ENCODE data around the gene ZC3H15. TPM values are rescaled to one million over a fixed set of nuclear protein-coding genes. Genes with fewer than 3 reads are reported as not detected.
"Not testable (repeated sequence)": the region's sequence is repeated elsewhere in the genome, so short reads cannot be mapped to it uniquely, and the experiment has no call there.

ZC3H15 gene
- total and polyA plus RNA-seq, 4 donors = 63.6 to 103 (median 81.6) TPM

DNA sequence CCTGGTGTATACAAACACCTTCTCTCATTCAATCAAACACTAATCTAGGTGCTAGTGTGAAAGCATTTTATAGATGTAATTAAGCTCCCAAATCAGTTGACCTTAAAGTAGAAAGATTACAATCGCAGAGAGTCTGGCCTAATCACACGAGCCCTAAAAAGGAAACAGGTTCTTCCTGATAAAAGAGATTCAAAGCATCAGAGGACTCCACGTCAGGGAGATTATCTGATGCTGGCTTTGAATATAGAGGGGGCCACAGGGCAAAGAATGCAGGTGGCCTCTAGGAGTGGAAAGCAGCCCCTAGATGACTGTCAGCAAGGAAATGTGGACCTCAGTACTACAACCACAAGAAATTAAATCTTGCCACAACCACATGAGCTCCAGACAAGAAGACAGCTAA lies 28.2 kb upstream of the ZC3H15 start:
- Histone ChIP-seq H3K4me3 (ENCODE audit: low read depth, low read length) (no peak overlapping the region), H3K4me1 (ENCODE audit: control insufficient read depth, insufficient read depth, low read length) (no peaks in the 10 kb centered on the region), H3K27ac (ENCODE audit: low read depth, low read length) (no peak overlapping the region), H3K27me3 (ENCODE audit: control insufficient read depth, insufficient read depth, low read length) (no peaks in the 10 kb centered on the region), H3K9me3 (ENCODE audit: control insufficient read depth, insufficient read depth, low read length) (no peaks in the 10 kb centered on the region), H3K36me3 (ENCODE audit: control insufficient read depth, insufficient read depth, low read length) (no peaks in the 10 kb centered on the region)
- no peak for DNase-seq (ENCODE audit: low read depth in 4 of 6, low spot score in 6 of 6)
- WGBS (ENCODE audit: insufficient coverage) = no CpG with 5 or more reads among the region's 3 CpGs

DNA sequence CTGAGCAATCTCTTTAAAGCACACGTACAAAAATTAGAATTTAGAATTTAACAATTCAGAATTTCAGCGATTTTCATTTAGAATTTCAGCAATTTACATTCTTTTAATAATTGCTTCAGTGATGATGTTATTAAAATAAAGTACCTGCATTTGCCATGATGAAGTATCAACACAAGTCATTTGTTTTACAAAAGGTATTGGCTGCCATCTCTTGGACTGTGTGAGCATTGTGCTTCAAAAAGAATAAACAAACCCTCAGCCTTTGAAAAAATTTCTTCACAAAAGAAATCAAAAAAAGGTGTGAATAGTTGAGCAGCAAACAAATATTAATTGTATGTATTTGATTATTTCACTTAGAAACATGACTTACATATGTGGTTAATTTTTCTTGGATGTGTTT lies 27.1 kb upstream of the ZC3H15 start:
- WGBS (ENCODE audit: insufficient coverage) = no CpG with 5 or more reads among the region's 2 CpGs
- Histone ChIP-seq H3K36me3 (ENCODE audit: control insufficient read depth, insufficient read depth, low read length) (no peaks in the 10 kb centered on the region), H3K4me1 (ENCODE audit: control insufficient read depth, insufficient read depth, low read length) (no peaks in the 10 kb centered on the region), H3K27me3 (ENCODE audit: control insufficient read depth, insufficient read depth, low read length) (no peaks in the 10 kb centered on the region), H3K4me3 (ENCODE audit: low read depth, low read length) (no peak overlapping the region), H3K27ac (ENCODE audit: low read depth, low read length) (no peak overlapping the region), H3K9me3 (ENCODE audit: control insufficient read depth, insufficient read depth, low read length) (no peaks in the 10 kb centered on the region)
- peak in 5 of 6 donors; percentile 17 to 84 (median 35) for DNase-seq (ENCODE audit: low read depth in 4 of 6, low spot score in 6 of 6)

DNA sequence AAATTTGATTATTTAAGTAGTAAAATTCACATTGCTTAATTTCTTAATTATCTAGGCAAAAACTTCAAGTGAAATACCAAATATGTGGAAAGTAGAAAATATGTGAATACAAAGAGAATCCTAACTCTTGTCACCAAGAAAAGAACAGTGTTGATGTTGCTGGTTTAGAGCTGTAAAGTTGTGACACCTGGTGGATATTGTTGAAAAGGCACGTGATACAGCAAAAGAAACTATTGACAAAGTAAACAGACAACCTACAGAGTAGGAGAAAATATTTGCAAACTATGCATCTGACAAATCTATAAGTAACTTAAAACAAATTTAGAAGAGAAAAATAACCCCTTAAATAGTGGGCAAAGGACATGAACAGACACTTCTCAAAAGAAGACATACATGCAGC lies 25.6 kb upstream of the ZC3H15 start:
- no CpG with 5 or more reads among the region's 1 CpG for WGBS (ENCODE audit: insufficient coverage)
- DNase-seq (ENCODE audit: low read depth in 4 of 6, low spot score in 6 of 6) = peak in 4 of 6 donors; percentile 4 to 79 (median 19)

DNA sequence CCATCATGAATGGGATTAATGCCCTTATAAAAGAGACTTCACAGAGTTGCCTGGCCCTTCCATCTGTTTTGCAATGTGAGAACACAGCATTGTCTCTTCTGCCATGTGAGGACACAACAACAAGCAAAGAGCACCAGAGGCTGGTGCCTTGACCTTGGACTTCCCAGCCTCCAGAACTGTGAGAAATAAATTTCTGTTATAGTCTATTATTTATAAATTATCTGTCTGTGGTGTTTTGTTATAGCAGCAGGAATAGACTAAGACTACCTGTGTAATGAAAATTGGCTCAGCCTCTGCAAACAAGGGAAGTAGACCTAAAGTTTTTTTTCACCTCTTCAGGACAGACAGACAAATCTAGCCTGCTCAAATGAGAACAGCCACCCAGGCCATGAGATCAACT lies 19.3 kb upstream of the ZC3H15 start:
- Histone ChIP-seq H3K36me3 (ENCODE audit: control insufficient read depth, insufficient read depth, low read length) (no peaks in the 10 kb centered on the region), H3K27me3 (ENCODE audit: control insufficient read depth, insufficient read depth, low read length) (no peaks in the 10 kb centered on the region), H3K27ac (ENCODE audit: low read depth, low read length) (no peak overlapping the region), H3K9me3 (ENCODE audit: control insufficient read depth, insufficient read depth, low read length) (peaks cover 5% of the 10 kb centered on the region), H3K4me3 (ENCODE audit: low read depth, low read length) (no peak overlapping the region), H3K4me1 (ENCODE audit: control insufficient read depth, insufficient read depth, low read length) (no peaks in the 10 kb centered on the region)
- DNase-seq (ENCODE audit: low read depth in 4 of 6, low spot score in 6 of 6) = no peak

More for the DNA sequence above, 25.6 kb upstream of the ZC3H15 start:
- Histone ChIP-seq H3K4me1 (ENCODE audit: control insufficient read depth, insufficient read depth, low read length) (no peaks in the 10 kb centered on the region), H3K36me3 (ENCODE audit: control insufficient read depth, insufficient read depth, low read length) (no peaks in the 10 kb centered on the region), H3K27ac (ENCODE audit: low read depth, low read length) (no peak overlapping the region), H3K4me3 (ENCODE audit: low read depth, low read length) (no peak overlapping the region), H3K9me3 (ENCODE audit: control insufficient read depth, insufficient read depth, low read length) (peaks cover 1% of the 10 kb centered on the region), H3K27me3 (ENCODE audit: control insufficient read depth, insufficient read depth, low read length) (no peaks in the 10 kb centered on the region)

DNA sequence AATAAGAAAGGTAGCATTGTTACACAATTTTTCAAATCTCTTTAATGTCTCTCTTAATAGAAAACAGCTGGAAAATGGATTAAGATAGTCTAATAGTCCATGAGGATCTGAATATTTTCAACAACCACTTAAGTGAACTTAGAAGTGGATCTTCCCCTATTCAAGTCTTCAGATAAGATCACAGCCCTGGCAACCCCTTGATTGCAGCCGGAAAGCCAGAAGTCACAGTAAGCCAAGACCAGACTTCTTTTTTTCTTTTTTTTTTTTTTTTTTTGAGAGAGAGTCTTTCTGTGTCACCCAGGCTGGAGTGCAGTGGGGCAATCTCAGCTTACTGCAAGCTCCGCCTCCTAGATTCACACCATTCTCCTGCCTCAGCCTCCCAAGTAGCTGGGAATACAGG lies 18.6 kb upstream of the ZC3H15 start:
- Histone ChIP-seq H3K36me3 (ENCODE audit: control insufficient read depth, insufficient read depth, low read length) (no peaks in the 10 kb centered on the region), H3K4me1 (ENCODE audit: control insufficient read depth, insufficient read depth, low read length) (no peaks in the 10 kb centered on the region), H3K27me3 (ENCODE audit: control insufficient read depth, insufficient read depth, low read length) (no peaks in the 10 kb centered on the region), H3K9me3 (ENCODE audit: control insufficient read depth, insufficient read depth, low read length) (peaks cover 6% of the 10 kb centered on the region), H3K4me3 (ENCODE audit: low read depth, low read length) (no peak overlapping the region), H3K27ac (ENCODE audit: low read depth, low read length) (no peak overlapping the region)
- no peak for DNase-seq (ENCODE audit: low read depth in 4 of 6, low spot score in 6 of 6)
- WGBS (ENCODE audit: insufficient coverage) = no CpG with 5 or more reads among the region's 2 CpGs

DNA sequence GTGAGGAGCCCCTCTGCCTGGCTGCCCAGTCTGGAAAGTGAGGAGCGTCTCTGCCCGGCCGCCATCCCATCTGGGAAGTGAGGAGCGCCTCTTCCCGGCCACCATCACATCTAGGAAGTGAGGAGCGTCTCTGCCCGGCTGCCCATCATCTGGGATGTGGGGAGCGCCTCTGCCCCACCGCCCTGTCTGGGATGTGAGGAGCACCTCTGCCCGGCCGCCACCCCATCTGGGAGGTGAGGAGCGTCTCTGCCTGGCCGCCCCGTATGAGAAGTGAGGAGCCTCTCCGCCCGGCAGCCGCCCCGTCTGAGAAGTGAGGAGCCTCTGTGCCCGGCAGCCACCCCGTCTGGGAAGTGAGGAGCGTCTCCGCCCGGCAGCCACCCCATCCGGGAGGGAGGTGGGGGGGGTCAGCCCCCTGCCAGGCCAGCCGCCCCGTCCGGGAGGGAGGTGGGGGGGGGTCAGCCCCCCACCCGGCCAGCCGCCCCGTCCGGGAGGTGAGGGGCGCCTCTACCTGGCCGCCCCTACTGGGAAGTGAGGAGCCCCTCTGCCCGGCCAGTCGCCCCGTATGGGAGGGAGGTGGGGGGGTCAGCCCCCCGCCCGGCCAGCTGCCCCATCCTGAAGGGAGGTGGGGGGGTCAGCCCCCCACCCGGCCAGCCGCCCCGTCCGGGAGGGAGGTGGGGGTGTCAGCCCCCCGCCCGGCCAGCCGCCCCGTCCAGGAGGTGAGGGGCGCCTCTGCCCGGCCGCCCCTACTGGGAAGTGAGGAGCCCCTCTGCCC lies 13.2 kb upstream of the ZC3H15 start:
- H3K4me3 ChIP-seq (ENCODE audit: low read depth, low read length); H3K36me3 ChIP-seq (ENCODE audit: control insufficient read depth, insufficient read depth, low read length); H3K9me3 ChIP-seq (ENCODE audit: control insufficient read depth, insufficient read depth, low read length); H3K4me1 ChIP-seq (ENCODE audit: control insufficient read depth, insufficient read depth, low read length); H3K27ac ChIP-seq (ENCODE audit: low read depth, low read length); DNase-seq (ENCODE audit: low read depth in 4 of 6, low spot score in 6 of 6); H3K27me3 ChIP-seq (ENCODE audit: control insufficient read depth, insufficient read depth, low read length): not testable (repeated sequence)
- WGBS (ENCODE audit: insufficient coverage) = 99% methylated on average over 11 of the region's 49 CpGs

DNA sequence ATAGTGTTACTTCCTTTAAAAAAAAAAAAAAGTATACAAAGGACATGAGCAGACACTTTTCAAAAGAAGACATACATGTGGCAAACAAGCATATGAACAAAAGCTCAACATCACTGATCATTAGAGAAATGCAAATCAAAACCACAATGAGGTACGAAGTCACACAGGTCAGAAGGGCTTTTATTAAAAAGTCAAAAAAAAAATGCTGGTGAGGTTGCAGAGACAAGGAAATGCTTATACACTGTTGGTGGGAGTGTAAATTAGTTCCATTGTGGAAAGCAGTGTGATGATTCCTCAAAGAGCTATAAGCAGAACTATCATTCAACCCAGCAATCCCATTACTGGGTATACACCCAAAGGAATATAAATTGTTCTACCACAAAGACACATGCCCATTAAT lies 11.8 kb upstream of the ZC3H15 start:
- not testable (repeated sequence) for DNase-seq (ENCODE audit: low read depth in 4 of 6, low spot score in 6 of 6); H3K4me3 ChIP-seq (ENCODE audit: low read depth, low read length); H3K9me3 ChIP-seq (ENCODE audit: control insufficient read depth, insufficient read depth, low read length); H3K27me3 ChIP-seq (ENCODE audit: control insufficient read depth, insufficient read depth, low read length); H3K36me3 ChIP-seq (ENCODE audit: control insufficient read depth, insufficient read depth, low read length); H3K4me1 ChIP-seq (ENCODE audit: control insufficient read depth, insufficient read depth, low read length); H3K27ac ChIP-seq (ENCODE audit: low read depth, low read length)
- WGBS (ENCODE audit: insufficient coverage) = no CpG with 5 or more reads among the region's 1 CpG

DNA sequence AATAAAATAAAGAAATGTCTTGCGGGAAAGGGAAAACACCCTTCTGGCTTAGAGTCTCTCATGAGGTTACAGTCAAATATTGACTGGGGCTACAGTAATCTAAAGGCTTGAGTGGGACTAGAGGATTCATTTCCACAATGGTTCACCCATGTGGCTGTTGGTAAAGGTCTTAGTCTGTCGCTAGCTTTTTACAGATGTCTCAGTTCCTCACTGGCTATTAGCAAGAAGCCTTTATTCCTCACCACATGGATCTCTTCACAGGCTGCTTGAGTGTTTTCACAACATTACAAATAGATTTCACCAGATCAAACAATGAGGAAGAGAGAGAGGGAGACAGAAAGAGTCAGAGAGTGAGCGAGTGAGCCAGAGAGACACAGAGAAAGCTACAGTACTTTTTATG lies 8.3 kb upstream of the ZC3H15 start:
- H3K4me3 ChIP-seq (ENCODE audit: low read depth, low read length) = no peak overlapping the region
- WGBS (ENCODE audit: insufficient coverage) = no CpG with 5 or more reads among the region's 3 CpGs
- H3K4me1 ChIP-seq (ENCODE audit: control insufficient read depth, insufficient read depth, low read length) = no peaks in the 10 kb centered on the region
- H3K27ac ChIP-seq (ENCODE audit: low read depth, low read length) = no peak overlapping the region
- H3K9me3 ChIP-seq (ENCODE audit: control insufficient read depth, insufficient read depth, low read length) = no peaks in the 10 kb centered on the region
- no peaks in the 10 kb centered on the region for H3K36me3 ChIP-seq (ENCODE audit: control insufficient read depth, insufficient read depth, low read length)
- no peaks in the 10 kb centered on the region for H3K27me3 ChIP-seq (ENCODE audit: control insufficient read depth, insufficient read depth, low read length)
- DNase-seq (ENCODE audit: low read depth in 4 of 6, low spot score in 6 of 6) = no peak

DNA sequence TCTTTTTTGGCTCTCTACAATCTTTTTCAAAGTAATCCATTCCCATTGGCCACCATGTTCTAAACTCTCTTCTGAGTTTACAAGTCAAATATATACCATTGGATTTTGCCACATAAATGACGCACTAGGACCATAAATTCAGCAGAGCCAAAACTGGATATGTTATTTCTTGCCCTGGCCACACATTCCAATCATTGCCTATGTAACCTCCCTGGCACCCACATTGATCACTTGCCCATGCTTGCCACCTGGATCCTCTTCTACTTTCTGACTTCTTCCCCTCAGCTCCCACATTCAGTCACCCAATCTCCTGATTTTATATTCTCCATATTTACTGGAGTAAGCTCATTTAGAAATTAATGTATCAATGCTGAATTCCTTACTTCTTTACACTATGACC lies 5.1 kb upstream of the ZC3H15 start:
- WGBS (ENCODE audit: insufficient coverage) = 100% methylated on average over 1 of the region's 1 CpG
- H3K27me3 ChIP-seq (ENCODE audit: control insufficient read depth, insufficient read depth, low read length) = no peaks in the 10 kb centered on the region
- no peak overlapping the region for H3K27ac ChIP-seq (ENCODE audit: low read depth, low read length)
- no peaks in the 10 kb centered on the region for H3K4me1 ChIP-seq (ENCODE audit: control insufficient read depth, insufficient read depth, low read length)
- H3K9me3 ChIP-seq (ENCODE audit: control insufficient read depth, insufficient read depth, low read length) = no peaks in the 10 kb centered on the region
- DNase-seq (ENCODE audit: low read depth in 4 of 6, low spot score in 6 of 6) = no peak
- no peak overlapping the region for H3K4me3 ChIP-seq (ENCODE audit: low read depth, low read length)
- H3K36me3 ChIP-seq (ENCODE audit: control insufficient read depth, insufficient read depth, low read length) = no peaks in the 10 kb centered on the region

DNA sequence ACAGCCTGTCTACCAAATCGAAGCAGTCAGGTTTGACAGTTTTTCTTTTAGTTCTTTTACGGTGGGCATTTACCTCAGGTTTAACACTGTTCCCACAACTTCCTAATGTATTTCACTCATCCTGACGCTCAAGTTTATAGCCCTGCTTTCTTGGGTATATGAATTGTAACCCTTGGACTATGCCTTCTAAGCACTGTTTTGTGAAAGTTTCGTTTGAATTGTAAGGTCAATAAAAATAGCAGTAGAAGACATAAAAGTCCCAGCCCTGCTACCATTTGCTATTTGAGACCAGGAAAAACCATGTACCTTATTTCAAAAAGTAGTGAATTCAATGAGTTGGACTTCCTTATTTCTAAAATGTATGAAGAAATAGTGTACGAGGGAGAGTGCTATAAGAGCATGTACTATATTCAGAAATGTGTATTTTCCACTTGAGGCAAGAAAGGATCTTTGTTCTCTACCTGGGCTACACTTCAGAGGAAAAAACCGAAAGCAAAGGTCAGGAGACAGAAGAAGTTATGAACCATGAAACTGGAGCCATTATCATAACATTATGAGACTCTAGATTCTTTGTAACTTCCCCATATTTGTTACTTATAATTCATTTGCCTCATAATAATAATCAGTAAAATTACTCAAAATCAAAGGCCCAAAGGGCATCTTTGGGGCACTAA lies 1.9 kb upstream of the ZC3H15 start:
- no peaks in the 10 kb centered on the region for H3K4me1 ChIP-seq (ENCODE audit: control insufficient read depth, insufficient read depth, low read length)
- H3K27me3 ChIP-seq (ENCODE audit: control insufficient read depth, insufficient read depth, low read length) = no peaks in the 10 kb centered on the region
- DNase-seq (ENCODE audit: low read depth in 4 of 6, low spot score in 6 of 6) = no peak
- no peaks in the 10 kb centered on the region for H3K9me3 ChIP-seq (ENCODE audit: control insufficient read depth, insufficient read depth, low read length)
- WGBS (ENCODE audit: insufficient coverage) = no CpG with 5 or more reads among the region's 6 CpGs
- no peaks in the 10 kb centered on the region for H3K36me3 ChIP-seq (ENCODE audit: control insufficient read depth, insufficient read depth, low read length)
- no peak overlapping the region for H3K27ac ChIP-seq (ENCODE audit: low read depth, low read length)
- no peak overlapping the region for H3K4me3 ChIP-seq (ENCODE audit: low read depth, low read length)

Data from spinal cord (tissue), 10 donors.